Embryonic facial prominence (tissue), 1 donor: ENCODE data around the gene LST1.
A peak's percentile ranks its signal among the peaks of the same experiment; 100 is the strongest.
"Not testable (repeated sequence)": the region's sequence is repeated elsewhere in the genome, so short reads cannot be mapped to it uniquely, and the experiment has no call there.

ENCODE experiments used
- DNase-seq: peaks from one replicate; pipeline ENCODE4 v3.0.0-alpha.2; 2016; ENCODE audit errors: extremely low spot score

Gene LST1

GRCh38 chr6:31586008-31586407 is at the start of gene LST1:
Gene LST1, plus strand, starts transcription at chr6:31586277. Its CDS starts 1,023 bp downstream, at chr6:31587300.
- no peak for DNase-seq

GRCh38 chr6:31538805-31539400 is 47.2 kb upstream of the LST1 start:
- no peak for DNase-seq

- DNase-seq: no peak
These were observed 45.4 kb upstream of the LST1 start for GRCh38 chr6:31540640-31541039.

GRCh38 chr6:31541059-31541657 is 44.9 kb upstream of the LST1 start:
- DNase-seq: no peak

GRCh38 chr6:31541658-31542521 is 44.2 kb upstream of the LST1 start, which contains the start of gene DDX39B:
Gene DDX39B, minus strand, starts transcription at chr6:31542003. Its CDS starts 1,471 bp downstream, at chr6:31540532.
- peak; percentile 95 for DNase-seq

GRCh38 chr6:31543639-31544038 is 42.4 kb upstream of the LST1 start:
- no peak for DNase-seq

GRCh38 chr6:31544676-31545075 is 41.4 kb upstream of the LST1 start:
- no peak for DNase-seq

GRCh38 chr6:31545291-31545690 is 40.8 kb upstream of the LST1 start:
- DNase-seq: no peak

GRCh38 chr6:31546339-31546957 is 39.6 kb upstream of the LST1 start, which contains the start of gene ATP6V1G2:
Gene ATP6V1G2, minus strand, starts transcription at chr6:31546608. Its CDS starts 49 bp downstream, at chr6:31546559.
- peak; percentile 83 for DNase-seq

GRCh38 chr6:31546958-31547726 is 38.9 kb upstream of the LST1 start, which contains the start of gene NFKBIL1:
Gene NFKBIL1, plus strand, starts transcription at chr6:31547608. Its CDS starts 87 bp downstream, at chr6:31547695.
- peak; percentile 98 for DNase-seq

- DNase-seq: no peak
These were observed 38.1 kb upstream of the LST1 start for GRCh38 chr6:31547727-31548543.

- DNase-seq: no peak
These were observed 37.6 kb upstream of the LST1 start for GRCh38 chr6:31548544-31548873.

- not testable (repeated sequence) for DNase-seq
These were observed 34.7 kb upstream of the LST1 start for GRCh38 chr6:31551371-31551770.

- no peak for DNase-seq
These were observed 29.8 kb upstream of the LST1 start for GRCh38 chr6:31556307-31556706.

- DNase-seq: no peak
These were observed 28.4 kb upstream of the LST1 start for GRCh38 chr6:31557443-31558317.

GRCh38 chr6:31558318-31558625 is 27.8 kb upstream of the LST1 start:
- DNase-seq: no peak

- no peak for DNase-seq
These were observed 27.2 kb upstream of the LST1 start for GRCh38 chr6:31558631-31559500.

GRCh38 chr6:31559606-31559957 is 26.5 kb upstream of the LST1 start:
- no peak for DNase-seq
